Coronary artery (tissue), 2 donors: ENCODE data around the gene KRT79.

Source experiments
- DNase-seq: peaks from one replicate; pipeline ENCODE4 v3.0.0-alpha.2; 2017; ENCODE audit warnings: low spot score
- H3K27ac ChIP-seq, 2 donors: fragments of 200-600 bp; sonication (generic); one replicate each; pipeline ENCODE4 v1.5.1; 2016 to 2019
- H3K4me3 ChIP-seq: fragments of 200-600 bp; sonication (generic); 2 replicates; pipeline ENCODE4 v1.5.1; 2016; ENCODE audit warnings: mild to moderate bottlenecking, moderate library complexity
- TF ChIP-seq, protein P1 (sequence below): fragments of 200-600 bp; sonication (generic); IDR thresholded peaks from one replicate; pipeline ENCODE4 v1.5.1; 2019; ENCODE audit warnings: antibody characterized with exemption

KRT79 gene

DNA sequence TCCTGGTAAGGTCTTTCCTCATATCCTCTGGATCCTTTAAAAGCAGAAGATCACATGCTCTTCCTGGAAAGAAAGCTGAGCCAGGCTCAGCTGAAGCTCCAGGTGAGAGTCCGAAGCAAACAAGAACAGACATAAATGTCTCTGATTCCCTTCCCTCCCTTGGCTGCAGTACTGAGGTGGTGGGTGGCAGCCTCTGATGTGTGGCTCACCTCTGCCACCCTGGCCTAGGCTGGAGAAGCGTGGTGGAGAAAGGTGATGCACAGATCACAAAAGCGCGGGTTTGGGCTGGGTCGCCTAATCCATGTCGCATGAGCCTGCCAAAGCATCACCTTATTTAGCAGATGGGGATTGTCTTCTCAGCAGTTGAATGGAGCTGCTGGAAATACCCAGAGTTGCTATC lies 54.2 kb downstream of the KRT79 start:
- no peak overlapping the region for H3K27ac ChIP-seq
- TF ChIP-seq, protein P1, sequence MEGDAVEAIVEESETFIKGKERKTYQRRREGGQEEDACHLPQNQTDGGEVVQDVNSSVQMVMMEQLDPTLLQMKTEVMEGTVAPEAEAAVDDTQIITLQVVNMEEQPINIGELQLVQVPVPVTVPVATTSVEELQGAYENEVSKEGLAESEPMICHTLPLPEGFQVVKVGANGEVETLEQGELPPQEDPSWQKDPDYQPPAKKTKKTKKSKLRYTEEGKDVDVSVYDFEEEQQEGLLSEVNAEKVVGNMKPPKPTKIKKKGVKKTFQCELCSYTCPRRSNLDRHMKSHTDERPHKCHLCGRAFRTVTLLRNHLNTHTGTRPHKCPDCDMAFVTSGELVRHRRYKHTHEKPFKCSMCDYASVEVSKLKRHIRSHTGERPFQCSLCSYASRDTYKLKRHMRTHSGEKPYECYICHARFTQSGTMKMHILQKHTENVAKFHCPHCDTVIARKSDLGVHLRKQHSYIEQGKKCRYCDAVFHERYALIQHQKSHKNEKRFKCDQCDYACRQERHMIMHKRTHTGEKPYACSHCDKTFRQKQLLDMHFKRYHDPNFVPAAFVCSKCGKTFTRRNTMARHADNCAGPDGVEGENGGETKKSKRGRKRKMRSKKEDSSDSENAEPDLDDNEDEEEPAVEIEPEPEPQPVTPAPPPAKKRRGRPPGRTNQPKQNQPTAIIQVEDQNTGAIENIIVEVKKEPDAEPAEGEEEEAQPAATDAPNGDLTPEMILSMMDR = no peak
- H3K4me3 ChIP-seq = no peak overlapping the region
- no peak for DNase-seq

DNA sequence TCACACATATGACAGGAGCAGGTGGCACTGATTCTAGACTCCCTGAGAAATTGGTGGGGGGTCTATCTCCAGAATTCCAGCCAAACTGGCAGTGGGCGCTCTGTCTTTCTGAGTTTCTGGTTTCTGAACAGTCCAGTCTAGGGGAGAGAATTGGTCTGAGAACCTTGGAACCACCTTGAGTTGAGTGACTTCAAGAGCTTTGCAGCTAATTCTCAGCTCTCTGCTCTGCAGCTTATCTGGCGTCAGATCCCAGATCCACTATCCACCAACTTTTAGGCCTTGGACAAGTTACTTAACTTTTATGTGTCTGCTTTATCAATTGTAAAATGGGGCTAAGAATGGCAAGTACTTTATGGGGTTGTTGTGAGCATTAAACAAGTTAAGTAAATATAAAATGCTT lies 55.3 kb downstream of the KRT79 start:
- no peak overlapping the region for H3K4me3 ChIP-seq
- TF ChIP-seq, protein P1 = no peak
- H3K27ac ChIP-seq = no peak overlapping the region
- no peak for DNase-seq

DNA sequence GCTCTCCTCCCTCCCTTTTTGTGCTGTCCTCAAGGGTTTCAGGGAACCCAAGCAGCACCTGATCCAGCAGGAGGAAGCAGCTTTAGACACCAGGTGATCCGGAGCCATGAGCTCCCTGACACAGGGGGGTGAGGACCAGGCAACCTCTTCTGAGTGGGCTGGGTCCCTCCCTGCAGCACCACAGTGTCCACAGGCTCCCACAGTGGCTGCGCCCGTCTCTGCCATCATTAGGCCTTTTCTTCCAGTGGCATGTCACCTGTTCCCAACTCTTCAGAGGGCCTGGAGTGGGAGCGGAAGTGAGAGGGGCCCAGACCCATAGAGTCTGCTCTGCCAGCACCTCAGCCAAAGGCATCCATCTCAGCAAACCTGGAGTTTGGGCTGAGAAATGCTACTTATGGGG lies 56.5 kb downstream of the KRT79 start:
- H3K27ac ChIP-seq = no peak overlapping the region
- DNase-seq = no peak
- TF ChIP-seq, protein P1 = no peak
- no peak overlapping the region for H3K4me3 ChIP-seq

DNA sequence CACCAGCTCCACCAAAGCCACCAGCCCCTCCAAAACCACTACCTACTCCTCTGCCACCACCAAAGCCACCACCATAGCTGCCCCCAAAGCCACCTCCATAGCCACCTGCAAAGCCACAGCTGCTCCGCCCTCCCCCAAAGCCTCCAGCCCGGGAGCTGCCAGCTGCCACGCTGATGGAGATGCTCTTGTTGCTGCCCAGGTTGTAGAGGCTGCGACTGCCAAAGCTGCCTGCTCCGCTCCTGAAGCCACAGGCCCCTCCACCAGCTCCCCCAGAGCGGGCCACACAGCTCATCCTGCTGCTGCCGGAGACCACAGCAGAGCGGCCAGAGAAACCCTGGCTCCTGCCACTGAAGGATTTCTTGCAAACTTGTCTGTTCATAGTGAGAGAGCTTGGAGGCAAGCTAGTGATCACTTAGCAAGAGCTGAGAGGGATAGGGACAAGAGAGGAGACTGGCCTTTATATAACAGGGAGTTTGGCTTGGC lies 57.2 kb downstream of the KRT79 start, which contains the start of gene KRT76:
KRT76 (minus strand) TSS at position 433 of the 483 bp plus-strand sequence; CDS start at position 379, 54 bp downstream.
- TF ChIP-seq, protein P1 = no peak
- no peak within 1 kb of the TSS for H3K4me3 ChIP-seq
- no peak for DNase-seq
- H3K27ac ChIP-seq = no peak within 1 kb of the TSS

DNA sequence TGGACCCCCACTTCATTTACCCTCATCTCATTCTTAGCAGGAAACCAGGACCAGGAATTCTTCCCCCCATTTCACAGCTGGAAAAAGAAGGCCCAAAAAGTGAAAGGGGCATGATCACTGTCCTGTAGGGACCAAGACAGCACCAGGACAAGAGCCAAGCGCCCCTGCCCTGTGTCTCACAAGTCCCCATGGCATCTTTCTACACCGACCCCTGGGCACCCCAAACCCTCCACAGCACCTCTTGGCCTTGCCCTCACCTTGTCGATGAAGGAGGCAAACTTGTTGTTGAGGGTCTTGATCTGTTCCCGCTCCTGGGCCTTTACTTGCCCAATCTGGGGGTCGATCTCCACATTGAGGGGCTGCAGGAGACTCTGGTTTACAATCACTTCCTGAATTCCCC lies 57.7 kb downstream of the KRT79 start:
- TF ChIP-seq, protein P1 = no peak
- Histone ChIP-seq H3K4me3 (no peak overlapping the region), H3K27ac (no peak overlapping the region)
- no peak for DNase-seq

DNA sequence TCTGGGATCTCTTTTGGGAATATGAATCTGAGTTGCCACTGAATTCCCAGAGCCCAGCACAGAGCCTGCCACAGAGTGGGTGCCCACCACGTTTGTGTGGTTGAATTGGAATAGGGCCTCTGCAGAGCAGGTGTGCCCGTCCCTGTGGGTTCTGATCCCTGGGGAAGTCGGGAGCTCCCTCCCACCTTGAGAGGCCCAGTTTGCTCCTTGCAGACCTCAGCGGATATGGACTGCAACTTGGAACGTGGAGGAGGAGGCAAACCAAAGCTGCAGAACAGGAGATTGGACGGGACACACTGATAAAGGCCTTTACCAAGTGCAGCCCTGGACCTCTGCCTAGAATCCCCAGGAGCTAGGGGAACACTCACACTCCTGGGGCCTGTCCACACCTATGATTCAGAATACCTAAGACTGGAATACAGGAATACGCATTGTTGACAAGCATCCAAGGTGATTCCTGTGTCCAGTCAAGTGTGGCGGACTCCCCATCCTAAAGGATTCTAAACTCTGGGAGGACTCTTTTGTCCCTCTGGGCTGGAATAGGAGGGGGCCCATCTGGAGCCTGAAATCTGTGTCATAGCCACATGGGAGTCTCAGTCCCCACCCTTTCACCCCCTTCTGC lies 59.4 kb downstream of the KRT79 start:
- no peak for DNase-seq
- H3K27ac ChIP-seq = no peak overlapping the region

DNA sequence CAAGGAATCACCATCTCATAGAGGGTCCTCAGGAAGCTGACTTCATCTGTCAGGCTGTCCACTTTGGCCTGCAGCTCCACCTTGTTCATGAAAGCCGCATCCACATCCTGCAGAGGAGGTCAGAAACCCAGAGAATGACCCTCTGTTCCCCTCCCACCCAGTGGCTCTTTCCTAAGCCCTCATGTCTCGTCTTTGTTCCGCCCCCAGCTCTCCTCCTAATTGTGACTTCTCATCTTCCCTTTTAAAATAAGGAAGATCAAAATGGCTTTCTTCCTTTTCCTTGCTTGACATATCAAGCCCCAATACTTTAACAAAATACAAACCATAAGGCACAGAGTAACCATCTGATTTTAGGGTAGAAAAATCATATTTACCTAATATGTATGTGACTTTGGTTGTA lies 61.3 kb downstream of the KRT79 start:
- DNase-seq = no peak
- Histone ChIP-seq H3K27ac (no peak overlapping the region), H3K4me3 (no peak overlapping the region)
- TF ChIP-seq, protein P1 = no peak

More for the DNA sequence above, 59.4 kb downstream of the KRT79 start:
- TF ChIP-seq, protein P1 = no peak
- no peak overlapping the region for H3K4me3 ChIP-seq
